GM23338 (cell line): ENCODE data around the gene BCAS3. TPM values are rescaled to one million over a fixed set of nuclear protein-coding genes. Genes with fewer than 3 reads are reported as not detected.

Experiments used
- ATAC-seq: fragments of 200-7000 bp; cut with Tn5 transposase; 3 replicates; pipeline ENCODE4 v1.9.1; 2020
- DNase-seq: peaks from one replicate; pipeline ENCODE4 v3.0.0-alpha.2; 2015; ENCODE audit warnings: low spot score
- H2AFZ ChIP-seq: fragments of 200-600 bp; sonication (generic); 2 replicates; pipeline ENCODE4 v1.8.0; 2016; ENCODE audit warnings: antibody characterized with exemption, mild to moderate bottlenecking, moderate library complexity
- H3F3A ChIP-seq: fragments of 200-600 bp; sonication (generic); replicated peaks from 2 replicates; pipeline ENCODE4 v1.8.0; 2017; ENCODE audit warnings: antibody characterized with exemption, mixed run types, low read depth
- H3K27ac ChIP-seq: fragments of 200-600 bp; sonication (generic); 2 replicates; pipeline ENCODE4 v1.6.1; 2016; ENCODE audit warnings: low read depth
- H3K27me3 ChIP-seq: fragments of 200-600 bp; sonication (generic); 2 replicates; pipeline ENCODE4 v1.8.0; 2016; ENCODE audit warnings: mild to moderate bottlenecking, mixed run types, moderate library complexity; ENCODE audit not compliant: insufficient read depth
- H3K36me3 ChIP-seq: fragments of 200-600 bp; sonication (generic); 2 replicates; pipeline ENCODE4 v1.8.0; 2016; ENCODE audit warnings: mild to moderate bottlenecking; ENCODE audit not compliant: insufficient read depth
- H3K4me1 ChIP-seq: fragments of 200-600 bp; sonication (generic); 2 replicates; pipeline ENCODE4 v1.8.0; 2016; ENCODE audit warnings: mild to moderate bottlenecking, moderate library complexity; ENCODE audit not compliant: insufficient read depth
- H3K4me2 ChIP-seq: fragments of 200-600 bp; sonication (generic); 2 replicates; pipeline ENCODE4 v1.7.1; 2017; ENCODE audit warnings: mixed run types
- H3K4me3 ChIP-seq: fragments of 200-600 bp; sonication (generic); 2 replicates; pipeline ENCODE4 v1.6.1; 2016; ENCODE audit warnings: mixed run types
- H3K79me2 ChIP-seq: fragments of 200-600 bp; sonication (generic); replicated peaks from 2 replicates; pipeline ENCODE4 v1.8.0; 2017; ENCODE audit warnings: mild to moderate bottlenecking; ENCODE audit not compliant: insufficient read depth
- H3K9me2 ChIP-seq: fragments of 200-600 bp; sonication (generic); 2 replicates; pipeline ENCODE4 v1.8.0; 2017; ENCODE audit not compliant: insufficient read depth
- H4K20me1 ChIP-seq: fragments of 200-600 bp; sonication (generic); replicated peaks from 2 replicates; pipeline ENCODE4 v1.8.0; 2017; ENCODE audit warnings: mild to moderate bottlenecking; ENCODE audit not compliant: insufficient read depth
- H3K27ac Mint-ChIP-seq: 2 replicates; pipeline ENCODE4 v1.8.0; 2020; ENCODE audit warnings: inconsistent platforms, mild to moderate bottlenecking, moderate library complexity, mixed read lengths
- H3K27me3 Mint-ChIP-seq: 3 replicates; pipeline ENCODE4 v1.8.0; 2022; ENCODE audit warnings: low read depth, mild to moderate bottlenecking, moderate library complexity, mixed read lengths, inconsistent platforms; ENCODE audit not compliant: insufficient read depth, poor library complexity
- H3K36me3 Mint-ChIP-seq: 3 replicates; pipeline ENCODE4 v1.8.0; 2021; ENCODE audit warnings: low read depth, mild to moderate bottlenecking, inconsistent platforms, moderate library complexity, mixed read lengths
- H3K4me1 Mint-ChIP-seq: 3 replicates; pipeline ENCODE4 v1.8.0; 2020; ENCODE audit warnings: mild to moderate bottlenecking, inconsistent platforms, mixed read lengths
- H3K4me3 Mint-ChIP-seq: 3 replicates; pipeline ENCODE4 v1.8.0; 2021; ENCODE audit warnings: moderate library complexity, mild to moderate bottlenecking, inconsistent platforms, mixed read lengths
- H3K9me3 Mint-ChIP-seq: 3 replicates; pipeline ENCODE4 v1.8.0; 2020; ENCODE audit warnings: moderate library complexity, mild to moderate bottlenecking, inconsistent platforms, mixed read lengths
- CREB1 ChIP-seq: fragments of 250-450 bp; sonication (Bioruptor Pico); IDR thresholded peaks from 2 replicates; pipeline ENCODE4 v1.5.0; 2020; ENCODE audit warnings: low read depth, mild to moderate bottlenecking, moderate library complexity
- EZH2 ChIP-seq: fragments of 200-600 bp; sonication (generic); IDR thresholded peaks from one replicate; pipeline ENCODE4 v1.8.0; 2017; ENCODE audit warnings: antibody characterized with exemption, mild to moderate bottlenecking, low read depth; ENCODE audit not compliant: unreplicated experiment
- EZH2phosphoT487 ChIP-seq: fragments of 200-600 bp; sonication (generic); IDR thresholded peaks from one replicate; pipeline ENCODE4 v1.8.1; 2018; ENCODE audit warnings: antibody characterized with exemption; ENCODE audit not compliant: unreplicated experiment
- JUNB ChIP-seq: IDR thresholded peaks from one replicate; pipeline ENCODE4 v1.6.1; 2016; ENCODE audit warnings: antibody characterized with exemption; ENCODE audit not compliant: unreplicated experiment
- NANOG ChIP-seq: IDR thresholded peaks from 2 replicates; pipeline ENCODE4 v1.6.1; 2016; ENCODE audit warnings: antibody characterized with exemption, borderline replicate concordance
- POLR2AphosphoS5 ChIP-seq: IDR thresholded peaks from 2 replicates; pipeline ENCODE4 v1.6.1; 2016; ENCODE audit warnings: antibody characterized with exemption, low read depth
- STAT1 ChIP-seq: IDR thresholded peaks from one replicate; pipeline ENCODE4 v1.6.1; 2016; ENCODE audit warnings: antibody characterized with exemption; ENCODE audit not compliant: unreplicated experiment
- ZNF114 ChIP-seq: fragments of 250-450 bp; sonication (Bioruptor Pico); IDR thresholded peaks from 2 replicates; pipeline ENCODE4 v1.5.0; 2020; ENCODE audit warnings: mild to moderate bottlenecking, moderate library complexity
- ZNF331 ChIP-seq: fragments of 250-450 bp; sonication (Bioruptor Pico); IDR thresholded peaks from 2 replicates; pipeline ENCODE4 v1.5.0; 2020; ENCODE audit warnings: low read depth, mild to moderate bottlenecking, moderate library complexity
- polyA plus RNA-seq: library from polyadenylated mRNA; unstranded; fragments of >200 nt; fragmentation: Nextera tagmentation; extraction: Ambion mirVana; gene quantifications from 2 replicates; pipeline ENCODE4 v1.2.1, GENCODE V29; 2016
- total RNA-seq: library from RNA; depleted of rRNA; stranded (reverse); fragments of >200 nt; shearing (Covaris generic); gene quantifications from 2 replicates; pipeline ENCODE4 v1.2.3, GENCODE V29; 2014
- TF ChIP-seq, protein P1 (sequence below): fragments of 250-450 bp; sonication (Bioruptor Pico); IDR thresholded peaks from 2 replicates; pipeline ENCODE4 v1.5.0; 2020; ENCODE audit warnings: mild to moderate bottlenecking, moderate library complexity
- TF ChIP-seq, protein P2 (sequence below): IDR thresholded peaks from 2 replicates; pipeline ENCODE4 v1.6.1; 2016; ENCODE audit warnings: antibody characterized with exemption
- TF ChIP-seq, protein P3 (sequence below), 2 experiments: fragments of 200-600 bp in 1 of 2; sonication (generic) in 1 of 2; conservative IDR thresholded peaks; 2 replicates each; pipeline versions ENCODE4 v1.5.1 to v1.6.1; 2016 to 2017; ENCODE audit warnings: antibody characterized with exemption in 2 of 2, low read depth in 2 of 2, mild to moderate bottlenecking in 2 of 2, moderate library complexity in 1 of 2
- TF ChIP-seq, protein P4 (sequence below): IDR thresholded peaks from one replicate; pipeline ENCODE4 v1.6.1; 2018; ENCODE audit warnings: antibody characterized with exemption; ENCODE audit not compliant: unreplicated experiment

Gene BCAS3
- total and polyA plus RNA-seq, 2 experiments from 2014 or later: 8.2 to 28.0 TPM

DNA sequence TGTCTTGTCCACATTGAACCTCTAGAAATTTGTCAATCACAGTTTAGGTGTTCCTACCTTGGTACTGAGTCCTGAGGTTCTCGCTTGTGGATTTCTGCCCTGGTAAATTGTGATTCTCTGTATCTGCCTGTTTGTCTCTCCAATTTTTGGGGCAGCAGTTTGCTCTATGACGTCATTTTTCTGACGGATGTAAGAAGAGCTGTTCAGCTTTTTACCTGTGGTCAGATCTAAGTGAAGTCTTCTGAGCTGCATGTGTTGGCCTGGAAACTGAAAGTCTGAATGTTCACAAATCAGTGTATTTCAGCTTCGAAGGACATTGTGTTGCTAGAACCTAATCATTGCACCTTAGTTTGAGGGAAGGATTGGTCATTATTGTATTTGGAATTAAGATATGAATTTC lies 63.4 kb downstream of the BCAS3 start:
- no peaks in the 10 kb centered on the region for H3K9me2 ChIP-seq
- H3K27me3 ChIP-seq: no peaks in the 10 kb centered on the region
- DNase-seq (no peak), ATAC-seq (no peak)
- TF ChIP-seq NANOG (no peak), EZH2 (no peak), STAT1 (no peak), POLR2AphosphoS5 (no peak), ZNF331 (CRISPR knock-in tag) (no peak), EZH2phosphoT487 (no peak), ZNF114 (CRISPR knock-in tag) (no peak), CREB1 (no peak), JUNB (no peak)
- TF ChIP-seq, protein P1, sequence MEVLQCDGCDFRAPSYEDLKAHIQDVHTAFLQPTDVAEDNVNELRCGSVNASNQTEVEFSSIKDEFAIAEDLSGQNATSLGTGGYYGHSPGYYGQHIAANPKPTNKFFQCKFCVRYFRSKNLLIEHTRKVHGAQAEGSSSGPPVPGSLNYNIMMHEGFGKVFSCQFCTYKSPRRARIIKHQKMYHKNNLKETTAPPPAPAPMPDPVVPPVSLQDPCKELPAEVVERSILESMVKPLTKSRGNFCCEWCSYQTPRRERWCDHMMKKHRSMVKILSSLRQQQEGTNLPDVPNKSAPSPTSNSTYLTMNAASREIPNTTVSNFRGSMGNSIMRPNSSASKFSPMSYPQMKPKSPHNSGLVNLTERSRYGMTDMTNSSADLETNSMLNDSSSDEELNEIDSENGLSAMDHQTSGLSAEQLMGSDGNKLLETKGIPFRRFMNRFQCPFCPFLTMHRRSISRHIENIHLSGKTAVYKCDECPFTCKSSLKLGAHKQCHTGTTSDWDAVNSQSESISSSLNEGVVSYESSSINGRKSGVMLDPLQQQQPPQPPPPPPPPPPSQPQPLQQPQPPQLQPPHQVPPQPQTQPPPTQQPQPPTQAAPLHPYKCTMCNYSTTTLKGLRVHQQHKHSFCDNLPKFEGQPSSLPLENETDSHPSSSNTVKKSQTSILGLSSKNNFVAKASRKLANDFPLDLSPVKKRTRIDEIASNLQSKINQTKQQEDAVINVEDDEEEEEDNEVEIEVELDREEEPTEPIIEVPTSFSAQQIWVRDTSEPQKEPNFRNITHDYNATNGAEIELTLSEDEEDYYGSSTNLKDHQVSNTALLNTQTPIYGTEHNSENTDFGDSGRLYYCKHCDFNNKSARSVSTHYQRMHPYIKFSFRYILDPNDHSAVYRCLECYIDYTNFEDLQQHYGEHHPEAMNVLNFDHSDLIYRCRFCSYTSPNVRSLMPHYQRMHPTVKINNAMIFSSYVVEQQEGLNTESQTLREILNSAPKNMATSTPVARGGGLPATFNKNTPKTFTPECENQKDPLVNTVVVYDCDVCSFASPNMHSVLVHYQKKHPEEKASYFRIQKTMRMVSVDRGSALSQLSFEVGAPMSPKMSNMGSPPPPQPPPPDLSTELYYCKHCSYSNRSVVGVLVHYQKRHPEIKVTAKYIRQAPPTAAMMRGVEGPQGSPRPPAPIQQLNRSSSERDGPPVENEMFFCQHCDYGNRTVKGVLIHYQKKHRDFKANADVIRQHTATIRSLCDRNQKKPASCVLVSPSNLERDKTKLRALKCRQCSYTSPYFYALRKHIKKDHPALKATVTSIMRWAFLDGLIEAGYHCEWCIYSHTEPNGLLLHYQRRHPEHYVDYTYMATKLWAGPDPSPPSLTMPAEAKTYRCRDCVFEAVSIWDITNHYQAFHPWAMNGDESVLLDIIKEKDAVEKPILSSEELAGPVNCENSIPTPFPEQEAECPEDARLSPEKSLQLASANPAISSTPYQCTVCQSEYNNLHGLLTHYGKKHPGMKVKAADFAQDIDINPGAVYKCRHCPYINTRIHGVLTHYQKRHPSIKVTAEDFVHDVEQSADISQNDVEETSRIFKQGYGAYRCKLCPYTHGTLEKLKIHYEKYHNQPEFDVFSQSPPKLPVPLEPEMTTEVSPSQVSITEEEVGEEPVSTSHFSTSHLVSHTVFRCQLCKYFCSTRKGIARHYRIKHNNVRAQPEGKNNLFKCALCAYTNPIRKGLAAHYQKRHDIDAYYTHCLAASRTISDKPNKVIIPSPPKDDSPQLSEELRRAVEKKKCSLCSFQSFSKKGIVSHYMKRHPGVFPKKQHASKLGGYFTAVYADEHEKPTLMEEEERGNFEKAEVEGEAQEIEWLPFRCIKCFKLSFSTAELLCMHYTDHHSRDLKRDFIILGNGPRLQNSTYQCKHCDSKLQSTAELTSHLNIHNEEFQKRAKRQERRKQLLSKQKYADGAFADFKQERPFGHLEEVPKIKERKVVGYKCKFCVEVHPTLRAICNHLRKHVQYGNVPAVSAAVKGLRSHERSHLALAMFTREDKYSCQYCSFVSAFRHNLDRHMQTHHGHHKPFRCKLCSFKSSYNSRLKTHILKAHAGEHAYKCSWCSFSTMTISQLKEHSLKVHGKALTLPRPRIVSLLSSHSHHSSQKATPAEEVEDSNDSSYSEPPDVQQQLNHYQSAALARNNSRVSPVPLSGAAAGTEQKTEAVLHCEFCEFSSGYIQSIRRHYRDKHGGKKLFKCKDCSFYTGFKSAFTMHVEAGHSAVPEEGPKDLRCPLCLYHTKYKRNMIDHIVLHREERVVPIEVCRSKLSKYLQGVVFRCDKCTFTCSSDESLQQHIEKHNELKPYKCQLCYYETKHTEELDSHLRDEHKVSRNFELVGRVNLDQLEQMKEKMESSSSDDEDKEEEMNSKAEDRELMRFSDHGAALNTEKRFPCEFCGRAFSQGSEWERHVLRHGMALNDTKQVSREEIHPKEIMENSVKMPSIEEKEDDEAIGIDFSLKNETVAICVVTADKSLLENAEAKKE: no peak
- TF ChIP-seq, protein P2, sequence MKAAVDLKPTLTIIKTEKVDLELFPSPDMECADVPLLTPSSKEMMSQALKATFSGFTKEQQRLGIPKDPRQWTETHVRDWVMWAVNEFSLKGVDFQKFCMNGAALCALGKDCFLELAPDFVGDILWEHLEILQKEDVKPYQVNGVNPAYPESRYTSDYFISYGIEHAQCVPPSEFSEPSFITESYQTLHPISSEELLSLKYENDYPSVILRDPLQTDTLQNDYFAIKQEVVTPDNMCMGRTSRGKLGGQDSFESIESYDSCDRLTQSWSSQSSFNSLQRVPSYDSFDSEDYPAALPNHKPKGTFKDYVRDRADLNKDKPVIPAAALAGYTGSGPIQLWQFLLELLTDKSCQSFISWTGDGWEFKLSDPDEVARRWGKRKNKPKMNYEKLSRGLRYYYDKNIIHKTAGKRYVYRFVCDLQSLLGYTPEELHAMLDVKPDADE: no peak
- TF ChIP-seq, protein P3, sequence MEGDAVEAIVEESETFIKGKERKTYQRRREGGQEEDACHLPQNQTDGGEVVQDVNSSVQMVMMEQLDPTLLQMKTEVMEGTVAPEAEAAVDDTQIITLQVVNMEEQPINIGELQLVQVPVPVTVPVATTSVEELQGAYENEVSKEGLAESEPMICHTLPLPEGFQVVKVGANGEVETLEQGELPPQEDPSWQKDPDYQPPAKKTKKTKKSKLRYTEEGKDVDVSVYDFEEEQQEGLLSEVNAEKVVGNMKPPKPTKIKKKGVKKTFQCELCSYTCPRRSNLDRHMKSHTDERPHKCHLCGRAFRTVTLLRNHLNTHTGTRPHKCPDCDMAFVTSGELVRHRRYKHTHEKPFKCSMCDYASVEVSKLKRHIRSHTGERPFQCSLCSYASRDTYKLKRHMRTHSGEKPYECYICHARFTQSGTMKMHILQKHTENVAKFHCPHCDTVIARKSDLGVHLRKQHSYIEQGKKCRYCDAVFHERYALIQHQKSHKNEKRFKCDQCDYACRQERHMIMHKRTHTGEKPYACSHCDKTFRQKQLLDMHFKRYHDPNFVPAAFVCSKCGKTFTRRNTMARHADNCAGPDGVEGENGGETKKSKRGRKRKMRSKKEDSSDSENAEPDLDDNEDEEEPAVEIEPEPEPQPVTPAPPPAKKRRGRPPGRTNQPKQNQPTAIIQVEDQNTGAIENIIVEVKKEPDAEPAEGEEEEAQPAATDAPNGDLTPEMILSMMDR (conservative IDR thresholded peaks at IDR 0.05; ENCODE audit: low read depth in 2 of 2): no peak
- TF ChIP-seq, protein P4, sequence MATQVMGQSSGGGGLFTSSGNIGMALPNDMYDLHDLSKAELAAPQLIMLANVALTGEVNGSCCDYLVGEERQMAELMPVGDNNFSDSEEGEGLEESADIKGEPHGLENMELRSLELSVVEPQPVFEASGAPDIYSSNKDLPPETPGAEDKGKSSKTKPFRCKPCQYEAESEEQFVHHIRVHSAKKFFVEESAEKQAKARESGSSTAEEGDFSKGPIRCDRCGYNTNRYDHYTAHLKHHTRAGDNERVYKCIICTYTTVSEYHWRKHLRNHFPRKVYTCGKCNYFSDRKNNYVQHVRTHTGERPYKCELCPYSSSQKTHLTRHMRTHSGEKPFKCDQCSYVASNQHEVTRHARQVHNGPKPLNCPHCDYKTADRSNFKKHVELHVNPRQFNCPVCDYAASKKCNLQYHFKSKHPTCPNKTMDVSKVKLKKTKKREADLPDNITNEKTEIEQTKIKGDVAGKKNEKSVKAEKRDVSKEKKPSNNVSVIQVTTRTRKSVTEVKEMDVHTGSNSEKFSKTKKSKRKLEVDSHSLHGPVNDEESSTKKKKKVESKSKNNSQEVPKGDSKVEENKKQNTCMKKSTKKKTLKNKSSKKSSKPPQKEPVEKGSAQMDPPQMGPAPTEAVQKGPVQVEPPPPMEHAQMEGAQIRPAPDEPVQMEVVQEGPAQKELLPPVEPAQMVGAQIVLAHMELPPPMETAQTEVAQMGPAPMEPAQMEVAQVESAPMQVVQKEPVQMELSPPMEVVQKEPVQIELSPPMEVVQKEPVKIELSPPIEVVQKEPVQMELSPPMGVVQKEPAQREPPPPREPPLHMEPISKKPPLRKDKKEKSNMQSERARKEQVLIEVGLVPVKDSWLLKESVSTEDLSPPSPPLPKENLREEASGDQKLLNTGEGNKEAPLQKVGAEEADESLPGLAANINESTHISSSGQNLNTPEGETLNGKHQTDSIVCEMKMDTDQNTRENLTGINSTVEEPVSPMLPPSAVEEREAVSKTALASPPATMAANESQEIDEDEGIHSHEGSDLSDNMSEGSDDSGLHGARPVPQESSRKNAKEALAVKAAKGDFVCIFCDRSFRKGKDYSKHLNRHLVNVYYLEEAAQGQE: no peak
- H3K36me3 ChIP-seq: no peaks in the 10 kb centered on the region
- Mint-ChIP-seq H3K4me3 (no peak overlapping the region), H3K27me3 (no peaks in the 10 kb centered on the region), H3K36me3 (no peaks in the 10 kb centered on the region), H3K4me1 (peaks cover 16% of the 10 kb centered on the region; the same call in 2 of the 3 replicates), H3K9me3 (no peaks in the 10 kb centered on the region), H3K27ac (no peak overlapping the region)
- H3K4me1 ChIP-seq: peaks cover 17% of the 10 kb centered on the region
- no peak overlapping the region for H3K27ac ChIP-seq
- no peaks in the 10 kb centered on the region for H3F3A ChIP-seq
- H3K4me3 ChIP-seq: no peak overlapping the region
- no peak overlapping the region for H2AFZ ChIP-seq
- H3K4me2 ChIP-seq: no peak overlapping the region
- no peaks in the 10 kb centered on the region for H4K20me1 ChIP-seq
- no peaks in the 10 kb centered on the region for H3K79me2 ChIP-seq
